ENCODE measurements around the gene SAV1. TPM values are rescaled to one million over a fixed set of nuclear protein-coding genes. Genes with fewer than 3 reads are reported as not detected.

Gene SAV1
- total and polyA plus RNA-seq, 2 experiments from 2014 or later = 74.2 to 82.8 TPM

GRCh38 chr14:50670866-50671256 is 2.8 kb upstream of the SAV1 start:
- TF ChIP-seq ZNF462 (CRISPR knock-in tag; IDR thresholded peaks at IDR 0.05) (no peak), STAT1 (IDR thresholded peaks at IDR 0.05; ENCODE audit: unreplicated experiment) (no peak), REST (IDR thresholded peaks at IDR 0.05; ENCODE audit: unreplicated experiment) (no peak), EZH2 (IDR thresholded peaks at IDR 0.05; ENCODE audit: low read depth, unreplicated experiment) (no peak), ZNF114 (CRISPR knock-in tag; IDR thresholded peaks at IDR 0.05) (no peak), EZH2phosphoT487 (IDR thresholded peaks at IDR 0.05; ENCODE audit: unreplicated experiment) (no peak), ZNF331 (CRISPR knock-in tag; IDR thresholded peaks at IDR 0.05; ENCODE audit: low read depth) (no peak), POLR2AphosphoS5 (IDR thresholded peaks at IDR 0.05; ENCODE audit: low read depth) (no peak), NANOG (IDR thresholded peaks at IDR 0.05; ENCODE audit: borderline replicate concordance) (no peak), JUNB (IDR thresholded peaks at IDR 0.05; ENCODE audit: unreplicated experiment) (no peak), CREB1 (CRISPR knock-in tag; IDR thresholded peaks at IDR 0.05; ENCODE audit: low read depth) (no peak)
- ATAC-seq = no peak
- no peak overlapping the region; the same call in 1 of the 2 replicates for H3K27ac Mint-ChIP-seq
- H3K27me3 ChIP-seq (ENCODE audit: insufficient read depth) = no peaks in the 10 kb centered on the region
- peak overlapping the region; percentile 92 for H3K27ac ChIP-seq (ENCODE audit: low read depth)
- H3K4me3 Mint-ChIP-seq = no peak overlapping the region
- H3K9me3 Mint-ChIP-seq = no peaks in the 10 kb centered on the region
- no peaks in the 10 kb centered on the region; the same call in 2 of the 3 replicates for H3K36me3 Mint-ChIP-seq (ENCODE audit: low read depth)
- H3F3A ChIP-seq (replicated peaks; ENCODE audit: low read depth) = no peaks in the 10 kb centered on the region
- peaks cover 3% of the 10 kb centered on the region for H3K4me1 Mint-ChIP-seq
- H3K4me3 ChIP-seq = no peak overlapping the region
- H3K9me2 ChIP-seq (ENCODE audit: insufficient read depth) = no peaks in the 10 kb centered on the region
- no peaks in the 10 kb centered on the region for H3K36me3 ChIP-seq (ENCODE audit: insufficient read depth)
- peaks cover 17% of the 10 kb centered on the region for H3K79me2 ChIP-seq (replicated peaks; ENCODE audit: insufficient read depth)
- DNase-seq (ENCODE audit: low spot score) = no peak
- peaks cover 23% of the 10 kb centered on the region for H3K4me1 ChIP-seq (ENCODE audit: insufficient read depth)
- H3K27me3 Mint-ChIP-seq (ENCODE audit: insufficient read depth, low read depth, poor library complexity) = peaks cover 4% of the 10 kb centered on the region
- no peak overlapping the region for H3K4me2 ChIP-seq
- peaks cover 3% of the 10 kb centered on the region; the same call in 1 of the 2 replicates for H4K20me1 ChIP-seq (replicated peaks; ENCODE audit: insufficient read depth)
- H2AFZ ChIP-seq = no peak overlapping the region

Measured in GM23338 (cell line).